Dedifferentiated amniotic fluid mesenchymal stem cell (primary cell): ENCODE data around the gene CWC25.
"Not testable (repeated sequence)": the region's sequence is repeated elsewhere in the genome, so short reads cannot be mapped to it uniquely, and the experiment has no call there.

Experiments used
- DNase-seq: peaks from one replicate; pipeline ENCODE4 v3.0.0-alpha.2; 2016; ENCODE audit errors: extremely low spot score

Gene CWC25

DNA sequence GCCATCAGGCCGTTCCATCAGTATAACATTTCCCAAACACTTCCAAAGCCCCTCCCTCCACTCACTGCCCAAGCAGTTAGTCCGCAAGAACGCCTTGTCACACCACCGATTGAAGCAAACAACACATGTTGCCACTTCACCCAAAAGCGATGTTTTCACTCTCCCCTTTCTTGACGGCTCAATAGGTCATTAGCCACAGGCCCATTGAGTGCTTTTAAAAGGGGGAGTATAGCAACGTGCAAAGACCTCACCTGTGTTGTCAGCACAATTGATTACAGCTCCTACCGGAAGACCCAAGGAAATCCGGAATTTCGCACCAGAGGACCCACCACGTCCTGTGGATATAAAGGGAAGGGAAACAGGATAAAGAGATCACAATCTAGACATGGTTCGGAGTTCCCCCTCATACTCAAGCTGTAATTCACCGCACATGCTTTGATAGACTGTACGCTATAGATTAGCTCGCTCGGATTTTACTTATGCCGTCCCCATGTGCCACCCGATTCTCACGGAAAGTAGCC is 27.7 kb upstream of the CWC25 start:
- DNase-seq, result no peak

DNA sequence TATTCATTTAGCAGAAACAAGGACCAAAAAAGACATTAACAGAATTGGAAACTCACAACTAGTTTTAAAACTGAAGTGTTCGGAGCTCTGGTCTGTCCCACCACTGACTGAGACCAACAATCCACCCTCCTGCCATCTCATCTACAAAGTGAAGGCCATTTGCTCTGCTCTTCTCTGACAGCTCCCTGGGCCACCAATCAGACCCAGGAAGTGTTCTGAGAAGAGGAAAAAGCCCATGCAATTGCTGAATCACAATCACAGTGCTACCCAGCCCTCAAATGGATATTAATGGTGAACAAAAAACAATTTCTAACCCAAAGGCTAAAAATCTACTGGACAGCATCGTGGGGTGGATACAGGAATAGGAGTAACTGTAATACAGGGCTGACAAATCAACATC is 26.3 kb upstream of the CWC25 start:
- DNase-seq, result no peak

- DNase-seq, result no peak
Measured at GRCh38 chr17:38850374-38850773, 25.3 kb upstream of the CWC25 start.

GRCh38 chr17:38848939-38849605 is 24.0 kb upstream of the CWC25 start:
- no peak for DNase-seq

GRCh38 chr17:38848557-38848891 is 23.4 kb upstream of the CWC25 start:
- no peak for DNase-seq

- DNase-seq, result no peak
Measured at GRCh38 chr17:38844261-38844757, 19.2 kb upstream of the CWC25 start.

GRCh38 chr17:38825762-38826247 is 684 bp upstream of the CWC25 start:
- DNase-seq, result no peak

DNA sequence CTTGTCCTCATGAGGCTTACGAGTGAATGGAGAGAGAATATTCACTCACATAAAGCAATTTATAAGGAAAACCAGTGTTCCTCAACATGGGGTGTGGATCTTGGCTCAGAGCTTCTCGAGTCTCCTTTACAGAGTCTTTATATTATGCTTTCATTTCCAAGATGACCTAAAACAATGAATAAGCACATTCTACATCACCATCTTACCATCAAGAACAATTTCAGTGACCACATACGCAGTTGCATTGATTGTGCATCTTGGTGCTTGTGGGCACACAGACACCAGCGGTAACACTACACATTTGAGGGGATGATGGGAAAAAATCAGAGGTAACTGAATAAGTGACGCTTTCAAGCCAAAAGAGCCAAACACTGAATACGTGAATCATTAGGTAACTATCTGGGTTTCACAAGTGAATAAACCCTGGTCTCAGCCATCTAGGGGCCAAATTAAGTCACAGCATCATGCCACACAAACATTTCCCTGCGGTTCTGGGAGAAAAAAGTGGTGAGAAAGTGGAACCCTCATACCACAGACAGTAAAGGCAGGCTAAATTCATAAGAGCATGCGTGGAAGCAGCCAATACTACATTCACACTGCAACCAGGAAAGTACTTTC is 9.4 kb downstream of the CWC25 start:
- DNase-seq, result no peak

- DNase-seq, result no peak
Measured at GRCh38 chr17:38809828-38810227, 15.3 kb downstream of the CWC25 start.

GRCh38 chr17:38800237-38800760 is 24.8 kb downstream of the CWC25 start:
- no peak for DNase-seq

DNA sequence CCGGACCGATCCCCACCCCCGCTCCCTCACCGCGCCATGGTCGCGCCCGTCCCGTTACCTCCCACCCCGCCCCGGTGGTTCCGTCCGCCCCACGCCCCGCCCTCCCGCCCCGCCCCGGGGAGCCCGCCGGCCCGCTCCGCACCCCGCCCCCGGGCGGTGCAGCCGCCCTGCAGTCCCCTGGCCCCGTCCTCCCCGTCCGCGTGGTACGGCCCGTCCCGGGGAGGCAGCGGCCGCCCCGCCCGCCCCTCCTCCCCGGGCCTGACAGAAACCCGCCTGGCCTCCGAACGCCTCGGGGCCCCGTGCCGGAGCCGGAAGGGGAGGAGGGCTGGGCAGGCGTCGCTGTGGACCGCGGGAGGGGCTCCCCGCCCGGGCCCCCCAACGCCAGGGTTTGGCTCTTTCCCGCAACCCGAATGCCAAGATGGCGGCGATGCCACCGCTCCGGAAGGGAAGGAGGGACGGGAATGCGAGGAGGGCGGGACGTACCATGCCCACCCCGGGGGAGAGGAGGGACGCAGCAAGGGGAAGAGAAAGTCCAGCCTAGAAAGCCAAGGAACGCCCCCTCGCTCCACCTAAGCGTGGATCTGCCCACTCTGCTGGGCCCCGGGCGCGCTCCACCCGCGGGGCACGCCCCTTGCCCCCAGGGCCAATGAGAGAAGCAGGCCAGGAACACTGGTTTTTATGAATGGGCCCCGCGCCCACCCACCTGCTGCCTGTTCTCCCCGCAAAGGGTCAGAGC is 25.5 kb downstream of the CWC25 start, which contains the start of gene PIP4K2B:
TSS of gene PIP4K2B (minus strand) at position 56 of the 736 bp plus-strand sequence. CDS start 132 bp downstream, outside the sequence.
- DNase-seq, result peak; percentile 97

GRCh38 chr17:38798614-38799500 is 26.3 kb downstream of the CWC25 start:
- DNase-seq, result no peak

DNA sequence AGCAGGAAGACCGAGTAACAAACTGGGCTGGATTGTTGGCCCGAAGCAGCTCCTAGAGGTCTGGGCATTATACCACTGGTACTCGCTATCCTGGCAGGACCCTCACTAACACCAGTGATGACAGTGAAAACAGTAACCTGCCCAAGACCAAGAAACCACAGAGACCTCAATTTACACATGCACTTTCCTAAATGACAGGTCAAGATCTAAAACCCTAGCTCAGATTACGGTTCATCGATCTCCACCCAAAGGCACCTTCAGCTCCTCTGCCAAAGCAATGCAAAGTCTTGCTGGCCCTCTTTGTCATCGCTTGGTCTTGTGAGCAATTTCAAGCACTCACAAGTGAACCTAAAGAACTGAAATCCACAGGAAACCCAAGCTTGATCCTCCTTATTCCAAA is 27.3 kb downstream of the CWC25 start:
- peak; percentile 15 for DNase-seq

GRCh38 chr17:38797158-38797490 is 28.0 kb downstream of the CWC25 start:
- peak; percentile 6 for DNase-seq

GRCh38 chr17:38796451-38797157 is 28.5 kb downstream of the CWC25 start:
- DNase-seq, result peak; percentile 13

GRCh38 chr17:38794221-38794620 is 30.9 kb downstream of the CWC25 start:
- peak; percentile 8 for DNase-seq

- peak; percentile 10 for DNase-seq
Measured at GRCh38 chr17:38791162-38791561, 34.0 kb downstream of the CWC25 start.

GRCh38 chr17:38790148-38790707 is 34.9 kb downstream of the CWC25 start:
- DNase-seq, result peak; percentile 9

DNA sequence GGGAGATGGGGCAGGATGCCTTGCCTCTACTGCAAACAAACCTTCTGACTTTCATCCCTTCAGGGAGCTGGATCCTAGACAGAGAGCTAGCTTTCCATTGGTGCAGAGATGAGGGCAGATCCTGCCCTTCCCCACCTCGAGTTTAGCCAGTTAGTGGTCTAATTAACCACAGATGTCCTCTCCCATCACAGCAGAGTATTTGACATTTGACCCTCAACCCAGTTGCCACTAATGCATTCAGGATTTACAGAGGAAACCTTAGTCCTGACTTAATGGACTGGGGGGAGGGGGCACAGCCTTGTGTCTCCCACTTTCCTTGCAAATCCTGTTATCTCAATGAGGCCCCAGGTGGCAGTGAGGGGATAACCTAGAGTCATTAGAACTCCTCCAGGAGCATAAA is 35.9 kb downstream of the CWC25 start:
- peak; percentile 11 for DNase-seq

- DNase-seq, result not testable (repeated sequence)
Measured at GRCh38 chr17:38787999-38788398, 37.1 kb downstream of the CWC25 start.
